SK-N-MC (cell line): ENCODE data around the gene TMEM134.

ENCODE experiments used
- EZH2 ChIP-seq: fragments of 200-600 bp; sonication (generic); IDR thresholded peaks from one replicate; pipeline ENCODE4 v1.6.1; 2017; ENCODE audit warnings: antibody characterized with exemption
- FOXP2 ChIP-seq: optimal IDR thresholded peaks from 2 replicates; pipeline ENCODE3; 2011; ENCODE audit warnings: mild to moderate bottlenecking, moderate library complexity; ENCODE audit not compliant: insufficient read depth; ENCODE audit errors: extremely low read length, control extremely low read depth

- TF ChIP-seq EZH2 (no peak), FOXP2 (no peak)
Measured at GRCh38 chr11:67442504-67443404, 26.3 kb downstream of the TMEM134 start.
